ENCODE results near the gene GNAQ. TPM values are rescaled to one million over a fixed set of nuclear protein-coding genes. Genes with fewer than 3 reads are reported as not detected.

GNAQ gene
- total and polyA plus RNA-seq, 2 of the 4 experiments (the other 2 are of a cell fraction) = 23.1 to 50.7 TPM

DNA sequence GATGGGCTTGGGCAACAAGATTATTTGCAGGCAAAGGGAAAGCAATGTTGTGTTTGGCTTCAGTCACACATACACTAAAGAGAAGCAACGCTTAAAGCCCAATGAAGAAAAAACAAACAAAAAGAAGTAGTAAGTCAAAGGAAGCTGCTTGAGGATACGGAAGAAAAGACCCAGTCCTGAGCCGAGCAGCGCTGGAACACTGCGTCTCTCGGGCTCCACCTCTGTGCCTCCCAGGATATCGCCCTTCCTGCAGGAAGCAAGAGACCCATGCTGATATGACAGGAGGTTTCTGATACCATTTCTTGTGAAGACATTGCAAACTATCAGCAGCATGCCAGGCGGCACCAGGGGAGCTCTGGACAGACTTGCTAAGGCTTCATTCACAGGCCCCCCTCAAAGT, 9.9 kb downstream of the GNAQ start:
- Histone ChIP-seq H3K9ac (ENCODE audit: low read depth, low read length) (no peak overlapping the region), H3K56ac (ENCODE audit: extremely low read depth, insufficient read depth, low read length) (no peak overlapping the region), H2AK9ac (replicated peaks; ENCODE audit: low read depth, low read length, poor library complexity) (no peak overlapping the region), H4K20me1 (ENCODE audit: insufficient read depth, low read length) (peaks cover 37% of the 10 kb centered on the region), H3K23ac (ENCODE audit: low read depth, low read length) (no peak overlapping the region), H3K27ac (ENCODE audit: insufficient read depth, low read length) (no peak overlapping the region), H3K9me1 (ENCODE audit: insufficient read depth, low read length) (peaks cover 19% of the 10 kb centered on the region), H3K4me1 (ENCODE audit: control insufficient read depth, insufficient read depth, low read length) (peaks cover 11% of the 10 kb centered on the region), H3K18ac (ENCODE audit: low read depth, low read length) (no peak overlapping the region), H3K4me2 (ENCODE audit: low read depth, low read length) (peak overlapping the region; percentile 27), H2AK5ac (ENCODE audit: low read depth, low read length) (no peak overlapping the region), H3K9me3 (ENCODE audit: control insufficient read depth, insufficient read depth, low read length) (no peaks in the 10 kb centered on the region), H4K91ac (ENCODE audit: insufficient read depth, low read depth, low read length) (no peak overlapping the region), H3K36me3 (ENCODE audit: control insufficient read depth, insufficient read depth, low read length) (peaks cover 2% of the 10 kb centered on the region; the same call in 1 of the 2 replicates), H4K8ac (ENCODE audit: low read depth in 2 of 2, low read length in 2 of 2) (no peak overlapping the region), H3K4ac (ENCODE audit: low read depth, low read length) (no peak overlapping the region), H2BK120ac (ENCODE audit: low read depth, low read length) (no peak overlapping the region), H2BK20ac (ENCODE audit: low read depth, low read length) (no peak overlapping the region), H3K27me3 (ENCODE audit: control insufficient read depth, insufficient read depth, low read length) (no peaks in the 10 kb centered on the region), H3K79me1 (ENCODE audit: low read depth in 1 of 2, low read length in 2 of 2) (peaks cover 29 to 67% of the 10 kb centered on the region in 2 experiments), H2BK5ac (ENCODE audit: low read depth, low read length, poor library complexity, severe bottlenecking) (no peak overlapping the region), H2AFZ (replicated peaks; ENCODE audit: low read length, poor library complexity) (no peak overlapping the region), H4K5ac (ENCODE audit: low read depth, low read length) (no peak overlapping the region), H3K4me3 (ENCODE audit: insufficient read depth, low read depth, low read length) (no peak overlapping the region), H3K14ac (replicated peaks; ENCODE audit: low read depth, low read length) (no peak overlapping the region), H2BK15ac (ENCODE audit: low read depth, low read length) (no peak overlapping the region)
- 85% methylated on average over 4 of the region's 8 CpGs; no CpG with 5 or more reads in 1 of the 2 experiments for WGBS, 2 experiments (ENCODE audit: extremely low coverage in 2 of 2, insufficient read length in 1 of 2)
- ATAC-seq (ENCODE audit: low read depth) (peak; percentile 50), DNase-seq (no peak)
- ChIA-PET POLR2A (ENCODE audit: unreplicated experiment) (no interaction called here), CTCF (interaction anchor here (1.3 to 1.4 kb wide), 2 partner anchors 13 to 14 kb away, joined by 4 to 5 read pairs; no protein-coding TSS in a partner anchor)
- intact Hi-C loops (cut with micrococcal nuclease) = no loop called here
- dilution Hi-C loops (cut with HindIII; ENCODE audit: low sequenced_read_pairs, unreplicated experiment) = no loop called here
- in situ Hi-C loops (cut with MboI; ENCODE audit: low sequenced_read_pairs) = no loop called here
- no peak for TF ChIP-seq RAD21 (IDR thresholded peaks at IDR 0.05; ENCODE audit: low read length)
- no peak for TF ChIP-seq CHD1 (IDR thresholded peaks at IDR 0.05; ENCODE audit: low read depth, low read length)
- no peak for TF ChIP-seq NFE2L2 (IDR thresholded peaks at IDR 0.05; ENCODE audit: low read depth, low read length)
- TF ChIP-seq USF2 (IDR thresholded peaks at IDR 0.05; ENCODE audit: low read depth, low read length) = no peak
- TF ChIP-seq MAFK (IDR thresholded peaks at IDR 0.05; ENCODE audit: low read depth, low read length) = no peak
- no peak for TF ChIP-seq RFX5 (IDR thresholded peaks at IDR 0.05; ENCODE audit: low read depth, low read length)
- no peak for TF ChIP-seq BHLHE40 (IDR thresholded peaks at IDR 0.05; ENCODE audit: low read depth, low read length)
- TF ChIP-seq, protein P1, sequence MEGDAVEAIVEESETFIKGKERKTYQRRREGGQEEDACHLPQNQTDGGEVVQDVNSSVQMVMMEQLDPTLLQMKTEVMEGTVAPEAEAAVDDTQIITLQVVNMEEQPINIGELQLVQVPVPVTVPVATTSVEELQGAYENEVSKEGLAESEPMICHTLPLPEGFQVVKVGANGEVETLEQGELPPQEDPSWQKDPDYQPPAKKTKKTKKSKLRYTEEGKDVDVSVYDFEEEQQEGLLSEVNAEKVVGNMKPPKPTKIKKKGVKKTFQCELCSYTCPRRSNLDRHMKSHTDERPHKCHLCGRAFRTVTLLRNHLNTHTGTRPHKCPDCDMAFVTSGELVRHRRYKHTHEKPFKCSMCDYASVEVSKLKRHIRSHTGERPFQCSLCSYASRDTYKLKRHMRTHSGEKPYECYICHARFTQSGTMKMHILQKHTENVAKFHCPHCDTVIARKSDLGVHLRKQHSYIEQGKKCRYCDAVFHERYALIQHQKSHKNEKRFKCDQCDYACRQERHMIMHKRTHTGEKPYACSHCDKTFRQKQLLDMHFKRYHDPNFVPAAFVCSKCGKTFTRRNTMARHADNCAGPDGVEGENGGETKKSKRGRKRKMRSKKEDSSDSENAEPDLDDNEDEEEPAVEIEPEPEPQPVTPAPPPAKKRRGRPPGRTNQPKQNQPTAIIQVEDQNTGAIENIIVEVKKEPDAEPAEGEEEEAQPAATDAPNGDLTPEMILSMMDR (conservative IDR thresholded peaks at IDR 0.05; ENCODE audit: low read depth, low read length) = no peak
- TF ChIP-seq SMC3 (IDR thresholded peaks at IDR 0.05; ENCODE audit: low read depth, low read length) = no peak
- TF ChIP-seq FOS (IDR thresholded peaks at IDR 0.05; ENCODE audit: low read depth, low read length) = no peak
- no peak for TF ChIP-seq MAZ (IDR thresholded peaks at IDR 0.05; ENCODE audit: borderline replicate concordance, low read depth, low read length)
- TF ChIP-seq, protein P2, sequence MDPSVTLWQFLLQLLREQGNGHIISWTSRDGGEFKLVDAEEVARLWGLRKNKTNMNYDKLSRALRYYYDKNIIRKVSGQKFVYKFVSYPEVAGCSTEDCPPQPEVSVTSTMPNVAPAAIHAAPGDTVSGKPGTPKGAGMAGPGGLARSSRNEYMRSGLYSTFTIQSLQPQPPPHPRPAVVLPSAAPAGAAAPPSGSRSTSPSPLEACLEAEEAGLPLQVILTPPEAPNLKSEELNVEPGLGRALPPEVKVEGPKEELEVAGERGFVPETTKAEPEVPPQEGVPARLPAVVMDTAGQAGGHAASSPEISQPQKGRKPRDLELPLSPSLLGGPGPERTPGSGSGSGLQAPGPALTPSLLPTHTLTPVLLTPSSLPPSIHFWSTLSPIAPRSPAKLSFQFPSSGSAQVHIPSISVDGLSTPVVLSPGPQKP (IDR thresholded peaks at IDR 0.05; ENCODE audit: borderline replicate concordance, low read depth, low read length) = no peak
- no peak for TF ChIP-seq CEBPB (IDR thresholded peaks at IDR 0.05; ENCODE audit: low read depth, low read length)
- TF ChIP-seq RCOR1 (IDR thresholded peaks at IDR 0.05; ENCODE audit: insufficient replicate concordance, low read length) = no peak
- TF ChIP-seq POLR2A (IDR thresholded peaks at IDR 0.05; ENCODE audit: low read depth, low read length) = no peak
- no peak for TF ChIP-seq MXI1 (IDR thresholded peaks at IDR 0.05; ENCODE audit: borderline replicate concordance, low read depth, low read length)
- BruUV-seq (replicated peaks) = no TSS peak

All from IMR-90 (cell line).